ENCODE measurements around the gene CDIPT.
A peak's percentile ranks its signal among the peaks of the same experiment; 100 is the strongest.

CDIPT gene

DNA sequence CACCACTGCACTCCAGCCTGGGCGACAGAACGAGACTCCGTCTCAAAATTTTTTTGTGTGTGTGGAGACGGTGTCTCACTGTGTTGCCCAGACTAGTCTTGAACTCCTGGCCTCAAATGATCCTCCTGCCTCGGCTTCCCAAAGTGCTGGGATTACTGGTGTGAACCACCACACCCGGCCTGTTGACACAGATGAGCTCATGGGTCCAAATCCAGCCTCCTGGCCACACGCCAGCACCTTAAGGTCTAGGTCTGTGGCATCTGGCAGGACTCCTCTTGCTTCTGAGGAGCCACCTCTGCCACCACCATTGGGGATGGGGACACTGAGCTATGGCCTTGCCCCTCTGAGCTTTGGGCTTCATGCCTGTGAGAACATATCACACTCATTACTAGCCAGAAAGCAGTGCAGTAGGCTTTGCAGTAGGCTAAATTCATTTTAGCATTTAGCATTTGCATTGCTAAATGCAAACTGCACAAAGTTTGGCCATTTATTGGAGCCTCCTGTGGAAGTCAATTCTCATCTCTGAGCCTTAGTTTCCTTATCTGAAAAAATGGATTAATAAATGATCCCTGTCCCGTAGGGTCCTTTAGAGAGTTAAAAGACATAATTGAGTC is 5.5 kb upstream of the CDIPT start:
- TF ChIP-seq CEBPB (IDR thresholded peaks at IDR 0.05) (no peak), EP300 (IDR thresholded peaks at IDR 0.05; ENCODE audit: borderline replicate concordance) (no peak), EGR1 (IDR thresholded peaks at IDR 0.05) (no peak), TEAD4 (IDR thresholded peaks at IDR 0.05) (no peak), RAD21 (IDR thresholded peaks at IDR 0.05; ENCODE audit: low read depth) (no peak), REST (IDR thresholded peaks at IDR 0.05; ENCODE audit: low read depth) (no peak), ZBTB7A (IDR thresholded peaks at IDR 0.05; ENCODE audit: low read depth) (no peak), TCF12 (IDR thresholded peaks at IDR 0.05; ENCODE audit: low read depth) (no peak), CREB1 (IDR thresholded peaks at IDR 0.05; ENCODE audit: low read depth) (no peak)
- TF ChIP-seq, protein P1, sequence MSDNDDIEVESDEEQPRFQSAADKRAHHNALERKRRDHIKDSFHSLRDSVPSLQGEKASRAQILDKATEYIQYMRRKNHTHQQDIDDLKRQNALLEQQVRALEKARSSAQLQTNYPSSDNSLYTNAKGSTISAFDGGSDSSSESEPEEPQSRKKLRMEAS (IDR thresholded peaks at IDR 0.05): no peak

GRCh38 chr16:29864205-29864604 is 1.2 kb upstream of the CDIPT start:
- TF ChIP-seq TCF12 (IDR thresholded peaks at IDR 0.05; ENCODE audit: low read depth): no peak
- no peak for TF ChIP-seq REST (IDR thresholded peaks at IDR 0.05; ENCODE audit: low read depth)
- TF ChIP-seq USF1 (IDR thresholded peaks at IDR 0.05): no peak
- TF ChIP-seq YY1 (IDR thresholded peaks at IDR 0.05; ENCODE audit: low read depth): no peak
- no peak for TF ChIP-seq TAF1 (IDR thresholded peaks at IDR 0.05; ENCODE audit: low read depth)
- TF ChIP-seq NFIC (IDR thresholded peaks at IDR 0.05): no peak
- TF ChIP-seq FOXM1 (IDR thresholded peaks at IDR 0.05; ENCODE audit: borderline replicate concordance, low read depth): no peak
- TF ChIP-seq ZBTB7A (IDR thresholded peaks at IDR 0.05; ENCODE audit: low read depth): no peak
- no peak for TF ChIP-seq EGR1 (IDR thresholded peaks at IDR 0.05)
- TF ChIP-seq, protein P1 (IDR thresholded peaks at IDR 0.05): no peak
- TF ChIP-seq CREB1 (IDR thresholded peaks at IDR 0.05; ENCODE audit: low read depth): no peak
- no peak for TF ChIP-seq EP300 (IDR thresholded peaks at IDR 0.05; ENCODE audit: borderline replicate concordance)
- no peak for TF ChIP-seq RAD21 (IDR thresholded peaks at IDR 0.05; ENCODE audit: low read depth)
- no peak for TF ChIP-seq TEAD4 (IDR thresholded peaks at IDR 0.05)
- no peak for TF ChIP-seq CEBPB (IDR thresholded peaks at IDR 0.05)

- TF ChIP-seq TCF12 (IDR thresholded peaks at IDR 0.05; ENCODE audit: low read depth): peak; percentile 1; the same call in 1 of the 2 replicates
- no peak for TF ChIP-seq TAF1 (IDR thresholded peaks at IDR 0.05; ENCODE audit: low read depth)
Observed at GRCh38 chr16:29863669-29863984, 601 bp upstream of the CDIPT start.

DNA sequence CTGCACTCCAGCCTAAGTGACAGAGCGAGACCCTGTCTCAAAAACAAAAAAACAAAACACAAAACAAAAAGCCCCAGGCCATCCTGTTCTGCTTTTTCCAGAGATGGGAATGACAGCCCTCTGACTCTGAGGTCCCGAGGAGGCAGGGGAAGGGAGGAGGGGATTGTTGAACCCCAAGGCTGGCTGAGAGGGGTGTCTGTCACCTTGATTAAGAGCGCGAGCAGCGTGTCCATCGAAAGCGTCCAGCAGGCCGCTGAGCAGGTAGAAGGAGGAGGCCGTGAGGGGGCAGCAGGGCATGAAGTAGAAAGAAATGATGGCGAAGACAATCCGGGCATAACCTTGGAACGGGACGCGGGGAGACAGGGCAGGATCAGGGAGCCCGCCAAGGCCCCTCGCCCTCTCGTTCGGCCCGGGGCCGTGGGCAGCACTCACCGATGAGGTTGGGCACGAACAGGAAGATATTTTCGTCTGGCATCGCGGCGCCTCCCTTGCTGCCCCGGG is 593 bp downstream of the CDIPT start:
- TF ChIP-seq TEAD4 (IDR thresholded peaks at IDR 0.05) (no peak), RAD21 (IDR thresholded peaks at IDR 0.05; ENCODE audit: low read depth) (peak; percentile 29; the same call in 1 of the 2 replicates)

GRCh38 chr16:29860218-29860617 is 2.8 kb downstream of the CDIPT start:
- no peak for TF ChIP-seq CEBPB (IDR thresholded peaks at IDR 0.05)

DNA sequence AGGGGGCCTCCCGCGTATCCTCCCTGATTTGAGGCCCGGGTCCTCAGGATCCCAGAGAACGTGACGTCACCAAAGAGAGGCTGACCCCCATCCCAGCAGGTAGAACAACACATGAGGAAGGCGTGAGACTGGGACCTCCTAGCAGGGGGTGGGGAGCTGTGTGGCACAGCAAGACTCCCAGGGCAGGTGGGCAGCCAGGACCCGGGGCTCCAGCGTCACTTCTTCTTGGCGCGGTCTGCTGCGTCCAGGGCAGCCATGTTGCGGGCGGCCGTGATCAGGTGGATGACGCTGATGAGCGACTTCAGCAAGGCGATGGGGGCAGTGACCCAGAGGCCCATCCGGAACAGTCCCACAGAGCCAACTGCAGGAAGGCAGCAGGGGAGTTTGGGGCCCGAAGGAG is 4.1 kb downstream of the CDIPT start:
- no peak for TF ChIP-seq NFIC (IDR thresholded peaks at IDR 0.05)

GRCh38 chr16:29858149-29858849 is 4.7 kb downstream of the CDIPT start:
- no peak for TF ChIP-seq EGR1 (IDR thresholded peaks at IDR 0.05)
- no peak for TF ChIP-seq RAD21 (IDR thresholded peaks at IDR 0.05; ENCODE audit: low read depth)
- no peak for TF ChIP-seq TCF12 (IDR thresholded peaks at IDR 0.05; ENCODE audit: low read depth)
- TF ChIP-seq NFIC (IDR thresholded peaks at IDR 0.05): no peak
- no peak for TF ChIP-seq ZBTB7A (IDR thresholded peaks at IDR 0.05; ENCODE audit: low read depth)
- TF ChIP-seq CEBPB (IDR thresholded peaks at IDR 0.05): no peak
- no peak for TF ChIP-seq YY1 (IDR thresholded peaks at IDR 0.05; ENCODE audit: low read depth)
- no peak for TF ChIP-seq EP300 (IDR thresholded peaks at IDR 0.05; ENCODE audit: borderline replicate concordance)
- TF ChIP-seq, protein P1 (IDR thresholded peaks at IDR 0.05): no peak
- no peak for TF ChIP-seq CREB1 (IDR thresholded peaks at IDR 0.05; ENCODE audit: low read depth)
- no peak for TF ChIP-seq TEAD4 (IDR thresholded peaks at IDR 0.05)
- no peak for TF ChIP-seq USF1 (IDR thresholded peaks at IDR 0.05)
- no peak for TF ChIP-seq FOXM1 (IDR thresholded peaks at IDR 0.05; ENCODE audit: borderline replicate concordance, low read depth)
- no peak for TF ChIP-seq REST (IDR thresholded peaks at IDR 0.05; ENCODE audit: low read depth)
- TF ChIP-seq TAF1 (IDR thresholded peaks at IDR 0.05; ENCODE audit: low read depth): no peak

Measured in Ishikawa (cell line).